Measurements from ENCODE around the gene SVOPL. TPM values are rescaled to one million over a fixed set of nuclear protein-coding genes. Genes with fewer than 3 reads are reported as not detected.

Gene SVOPL
- total RNA-seq, 1 donor from 2014 or later: 0.09 TPM

DNA sequence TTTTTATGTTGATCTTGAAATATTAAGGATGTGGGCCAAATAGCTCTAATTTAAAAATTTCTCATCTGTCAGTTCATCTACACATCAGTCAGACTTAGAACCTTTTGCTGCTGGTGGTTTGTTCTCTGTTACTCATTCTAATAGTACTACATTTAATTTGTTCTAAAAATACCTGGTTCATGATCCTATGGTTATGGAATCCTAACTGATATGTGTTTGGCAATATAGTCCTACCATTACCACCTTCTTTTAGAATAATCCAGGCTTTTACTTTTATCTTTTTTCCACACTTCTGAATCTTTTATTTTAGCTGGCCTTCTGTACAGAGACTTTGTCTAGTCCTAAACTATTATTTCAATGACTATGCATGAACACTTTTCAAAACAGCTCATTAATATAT is 116.9 kb downstream of the SVOPL start:
- Histone ChIP-seq H4K20me1 (ENCODE audit: low read depth) (no peaks in the 10 kb centered on the region), H3K9ac (no peak overlapping the region), H3F3A (ENCODE audit: low read depth) (peaks cover 85% of the 10 kb centered on the region), H3K4me2 (no peak overlapping the region), H3K27ac (peak overlapping the region; percentile 64), H3K9me3 (ENCODE audit: low read depth) (no peaks in the 10 kb centered on the region), H3K79me2 (ENCODE audit: low read depth) (peaks cover 23% of the 10 kb centered on the region), H3K4me3 (no peak overlapping the region), H2AFZ (replicated peaks) (no peak overlapping the region), H3K4me1 (no peaks in the 10 kb centered on the region), H3K27me3 (no peaks in the 10 kb centered on the region), H3K36me3 (peaks cover 52% of the 10 kb centered on the region)
- no peak for DNase-seq (ENCODE audit: low spot score)
- Mint-ChIP-seq H3K27me3 (ENCODE audit: insufficient read depth, low read depth) (peaks cover 3% of the 10 kb centered on the region), H3K9me3 (no peaks in the 10 kb centered on the region), H3K4me1 (no peaks in the 10 kb centered on the region), H3K36me3 (peaks cover 78% of the 10 kb centered on the region), H3K27ac (no peak overlapping the region), H3K4me3 (no peak overlapping the region)
- TF ChIP-seq, protein P1, sequence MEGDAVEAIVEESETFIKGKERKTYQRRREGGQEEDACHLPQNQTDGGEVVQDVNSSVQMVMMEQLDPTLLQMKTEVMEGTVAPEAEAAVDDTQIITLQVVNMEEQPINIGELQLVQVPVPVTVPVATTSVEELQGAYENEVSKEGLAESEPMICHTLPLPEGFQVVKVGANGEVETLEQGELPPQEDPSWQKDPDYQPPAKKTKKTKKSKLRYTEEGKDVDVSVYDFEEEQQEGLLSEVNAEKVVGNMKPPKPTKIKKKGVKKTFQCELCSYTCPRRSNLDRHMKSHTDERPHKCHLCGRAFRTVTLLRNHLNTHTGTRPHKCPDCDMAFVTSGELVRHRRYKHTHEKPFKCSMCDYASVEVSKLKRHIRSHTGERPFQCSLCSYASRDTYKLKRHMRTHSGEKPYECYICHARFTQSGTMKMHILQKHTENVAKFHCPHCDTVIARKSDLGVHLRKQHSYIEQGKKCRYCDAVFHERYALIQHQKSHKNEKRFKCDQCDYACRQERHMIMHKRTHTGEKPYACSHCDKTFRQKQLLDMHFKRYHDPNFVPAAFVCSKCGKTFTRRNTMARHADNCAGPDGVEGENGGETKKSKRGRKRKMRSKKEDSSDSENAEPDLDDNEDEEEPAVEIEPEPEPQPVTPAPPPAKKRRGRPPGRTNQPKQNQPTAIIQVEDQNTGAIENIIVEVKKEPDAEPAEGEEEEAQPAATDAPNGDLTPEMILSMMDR (IDR thresholded peaks at IDR 0.05): no peak
- no peak for TF ChIP-seq EZH2phosphoT487 (IDR thresholded peaks at IDR 0.05)
- TF ChIP-seq EZH2 (IDR thresholded peaks at IDR 0.05): no peak

DNA sequence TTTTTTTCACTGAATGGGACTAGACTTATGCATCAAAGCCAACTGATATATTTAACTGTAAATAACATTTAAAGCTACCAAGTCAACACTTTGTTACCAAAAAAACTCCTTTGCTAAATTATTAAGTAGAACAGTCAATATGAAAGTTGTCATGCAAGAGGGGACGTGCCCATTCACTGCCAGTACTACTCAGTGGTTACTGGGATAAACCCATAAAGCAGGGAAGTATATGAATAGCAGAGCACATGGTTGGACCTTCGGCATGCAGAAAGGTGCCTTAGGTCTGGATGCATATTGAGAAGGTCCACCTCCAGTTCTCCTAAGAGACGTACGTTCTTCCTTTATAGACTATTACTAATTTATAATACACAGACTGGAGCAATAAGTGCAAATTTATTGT is 120.1 kb downstream of the SVOPL start:
- Mint-ChIP-seq H3K36me3 (peaks cover 81% of the 10 kb centered on the region), H3K4me1 (peaks cover 20% of the 10 kb centered on the region), H3K27ac (no peak overlapping the region), H3K9me3 (no peaks in the 10 kb centered on the region), H3K27me3 (ENCODE audit: insufficient read depth, low read depth) (peaks cover 2% of the 10 kb centered on the region), H3K4me3 (no peak overlapping the region)
- DNase-seq (ENCODE audit: low spot score): no peak
- peaks cover 67% of the 10 kb centered on the region for H3K36me3 ChIP-seq
- H3K27me3 ChIP-seq: no peaks in the 10 kb centered on the region
- H3K79me2 ChIP-seq (ENCODE audit: low read depth): peaks cover 33% of the 10 kb centered on the region
- H4K20me1 ChIP-seq (ENCODE audit: low read depth): no peaks in the 10 kb centered on the region
- H3K27ac ChIP-seq: peak overlapping the region; percentile 49
- TF ChIP-seq, protein P1 (IDR thresholded peaks at IDR 0.05): no peak
- TF ChIP-seq EZH2phosphoT487 (IDR thresholded peaks at IDR 0.05) (no peak), EZH2 (IDR thresholded peaks at IDR 0.05) (no peak)
- no peak overlapping the region for H2AFZ ChIP-seq (replicated peaks)
- peaks cover 76% of the 10 kb centered on the region for H3F3A ChIP-seq (ENCODE audit: low read depth)
- H3K4me3 ChIP-seq: no peak overlapping the region
- H3K4me1 ChIP-seq: no peaks in the 10 kb centered on the region
- H3K9me3 ChIP-seq (ENCODE audit: low read depth): no peaks in the 10 kb centered on the region
- no peak overlapping the region for H3K9ac ChIP-seq
- no peak overlapping the region for H3K4me2 ChIP-seq

DNA sequence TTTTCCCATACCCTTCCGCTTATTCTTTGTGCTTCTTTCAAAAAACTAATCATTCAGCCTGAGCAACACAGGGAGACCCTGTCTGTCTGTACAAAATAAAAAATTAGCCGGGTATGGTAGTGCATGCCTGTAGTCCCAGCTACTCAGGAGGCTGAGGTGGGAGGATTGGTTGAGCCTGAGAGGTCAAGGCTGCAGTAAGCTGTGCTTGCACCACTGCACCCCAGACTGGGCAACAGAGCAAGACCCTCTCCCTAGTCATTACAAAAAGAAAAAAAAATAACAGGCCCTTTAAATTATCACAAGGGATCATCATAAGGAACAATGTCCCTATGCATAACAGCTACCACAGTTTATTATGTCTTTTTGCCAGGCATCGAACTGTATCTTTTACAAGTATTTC is 121.5 kb downstream of the SVOPL start:
- no peak for TF ChIP-seq EZH2phosphoT487 (IDR thresholded peaks at IDR 0.05)
- TF ChIP-seq, protein P1 (IDR thresholded peaks at IDR 0.05): no peak
- no peak for TF ChIP-seq EZH2 (IDR thresholded peaks at IDR 0.05)
- DNase-seq (ENCODE audit: low spot score): no peak
- Mint-ChIP-seq H3K4me3 (no peak overlapping the region), H3K27me3 (ENCODE audit: insufficient read depth, low read depth) (peaks cover 2% of the 10 kb centered on the region), H3K4me1 (peaks cover 27% of the 10 kb centered on the region), H3K27ac (no peak overlapping the region), H3K36me3 (peaks cover 76% of the 10 kb centered on the region), H3K9me3 (no peaks in the 10 kb centered on the region)
- H3F3A ChIP-seq (ENCODE audit: low read depth): peaks cover 74% of the 10 kb centered on the region
- H3K9ac ChIP-seq: no peak overlapping the region
- H3K4me2 ChIP-seq: no peak overlapping the region
- H3K4me1 ChIP-seq: peaks cover 11% of the 10 kb centered on the region
- H3K4me3 ChIP-seq: no peak overlapping the region
- peaks cover 42% of the 10 kb centered on the region for H3K79me2 ChIP-seq (ENCODE audit: low read depth)
- peaks cover 53% of the 10 kb centered on the region for H3K36me3 ChIP-seq
- H2AFZ ChIP-seq (replicated peaks): no peak overlapping the region
- no peaks in the 10 kb centered on the region for H3K9me3 ChIP-seq (ENCODE audit: low read depth)
- no peak overlapping the region for H3K27ac ChIP-seq
- no peaks in the 10 kb centered on the region for H3K27me3 ChIP-seq
- no peaks in the 10 kb centered on the region for H4K20me1 ChIP-seq (ENCODE audit: low read depth)

Measured in neural progenitor cell (in vitro differentiated cells).